ENCODE results near the gene ZFP69B. TPM values are rescaled to one million over a fixed set of nuclear protein-coding genes. Genes with fewer than 3 reads are reported as not detected.

The ZFP69B gene
- total RNA-seq, 1 donor from 2014 or later = 8.3 TPM

DNA sequence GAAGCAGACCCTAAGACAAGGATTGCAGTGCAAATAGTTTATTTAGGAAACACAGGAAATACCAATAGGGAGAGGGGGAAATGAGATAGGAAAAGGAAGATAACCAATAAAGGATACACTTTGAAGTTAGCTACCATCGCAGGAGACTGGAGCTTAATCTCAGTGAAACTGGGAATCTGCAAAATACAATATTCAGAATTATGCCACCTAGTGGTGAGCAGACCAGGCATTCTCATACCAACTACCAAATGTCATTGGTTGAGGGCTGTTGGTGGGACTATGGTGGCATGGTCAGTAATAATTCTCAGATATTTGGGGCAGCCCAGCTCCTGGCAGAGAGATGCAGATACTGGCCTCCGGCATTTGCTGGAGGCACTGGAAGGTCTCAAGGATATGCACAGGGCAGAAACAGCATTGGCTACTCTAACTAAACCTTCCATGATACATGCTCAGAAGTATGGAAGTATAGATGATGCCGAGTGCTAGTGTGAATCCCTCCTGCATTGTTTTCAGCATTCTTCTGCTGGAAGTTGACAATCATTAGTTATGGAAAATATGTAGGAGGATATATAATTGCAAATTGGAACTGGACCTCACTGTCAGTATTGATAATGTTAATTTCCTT lies 11.8 kb upstream of the ZFP69B start:
- no peak overlapping the region for H3K4me3 Mint-ChIP-seq
- TF ChIP-seq, protein P1, sequence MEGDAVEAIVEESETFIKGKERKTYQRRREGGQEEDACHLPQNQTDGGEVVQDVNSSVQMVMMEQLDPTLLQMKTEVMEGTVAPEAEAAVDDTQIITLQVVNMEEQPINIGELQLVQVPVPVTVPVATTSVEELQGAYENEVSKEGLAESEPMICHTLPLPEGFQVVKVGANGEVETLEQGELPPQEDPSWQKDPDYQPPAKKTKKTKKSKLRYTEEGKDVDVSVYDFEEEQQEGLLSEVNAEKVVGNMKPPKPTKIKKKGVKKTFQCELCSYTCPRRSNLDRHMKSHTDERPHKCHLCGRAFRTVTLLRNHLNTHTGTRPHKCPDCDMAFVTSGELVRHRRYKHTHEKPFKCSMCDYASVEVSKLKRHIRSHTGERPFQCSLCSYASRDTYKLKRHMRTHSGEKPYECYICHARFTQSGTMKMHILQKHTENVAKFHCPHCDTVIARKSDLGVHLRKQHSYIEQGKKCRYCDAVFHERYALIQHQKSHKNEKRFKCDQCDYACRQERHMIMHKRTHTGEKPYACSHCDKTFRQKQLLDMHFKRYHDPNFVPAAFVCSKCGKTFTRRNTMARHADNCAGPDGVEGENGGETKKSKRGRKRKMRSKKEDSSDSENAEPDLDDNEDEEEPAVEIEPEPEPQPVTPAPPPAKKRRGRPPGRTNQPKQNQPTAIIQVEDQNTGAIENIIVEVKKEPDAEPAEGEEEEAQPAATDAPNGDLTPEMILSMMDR (IDR thresholded peaks at IDR 0.05; ENCODE audit: unreplicated experiment) = peak; percentile 75
- H3K27me3 Mint-ChIP-seq (ENCODE audit: low read depth) = no peaks in the 10 kb centered on the region
- DNase-seq (ENCODE audit: low spot score in 2 of 2, unreplicated experiment in 2 of 2) = no peak
- no peaks in the 10 kb centered on the region for H3K4me1 Mint-ChIP-seq
- H3K27ac Mint-ChIP-seq = no peak overlapping the region
- no peaks in the 10 kb centered on the region for H3K9me3 Mint-ChIP-seq
- H3K36me3 Mint-ChIP-seq = no peaks in the 10 kb centered on the region

DNA sequence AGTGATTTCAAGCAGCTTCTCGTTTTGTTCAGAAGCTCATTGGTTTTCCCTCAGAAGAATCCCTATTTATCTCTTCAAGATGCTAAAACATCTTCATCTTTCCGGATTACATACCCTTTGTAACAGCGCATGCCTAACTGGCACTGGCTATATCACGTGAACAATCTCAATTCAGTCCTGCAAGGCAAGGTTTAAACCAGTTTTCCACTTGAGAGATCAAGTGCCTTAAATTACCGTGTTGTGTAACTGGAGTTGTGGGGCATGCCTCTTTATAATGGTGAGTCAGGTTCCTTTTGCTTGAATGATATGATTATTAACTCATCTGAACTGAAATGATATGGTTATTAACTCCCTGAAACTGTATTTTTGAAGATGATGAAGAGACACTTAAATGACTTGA lies 11.0 kb upstream of the ZFP69B start:
- H3K4me3 Mint-ChIP-seq = no peak overlapping the region
- H3K36me3 Mint-ChIP-seq = no peaks in the 10 kb centered on the region
- TF ChIP-seq, protein P1 (IDR thresholded peaks at IDR 0.05; ENCODE audit: unreplicated experiment) = no peak
- H3K27ac Mint-ChIP-seq = no peak overlapping the region
- H3K4me1 Mint-ChIP-seq = no peaks in the 10 kb centered on the region
- DNase-seq (ENCODE audit: low spot score in 2 of 2, unreplicated experiment in 2 of 2) = no peak
- H3K27me3 Mint-ChIP-seq (ENCODE audit: low read depth) = no peaks in the 10 kb centered on the region
- H3K9me3 Mint-ChIP-seq = no peaks in the 10 kb centered on the region

DNA sequence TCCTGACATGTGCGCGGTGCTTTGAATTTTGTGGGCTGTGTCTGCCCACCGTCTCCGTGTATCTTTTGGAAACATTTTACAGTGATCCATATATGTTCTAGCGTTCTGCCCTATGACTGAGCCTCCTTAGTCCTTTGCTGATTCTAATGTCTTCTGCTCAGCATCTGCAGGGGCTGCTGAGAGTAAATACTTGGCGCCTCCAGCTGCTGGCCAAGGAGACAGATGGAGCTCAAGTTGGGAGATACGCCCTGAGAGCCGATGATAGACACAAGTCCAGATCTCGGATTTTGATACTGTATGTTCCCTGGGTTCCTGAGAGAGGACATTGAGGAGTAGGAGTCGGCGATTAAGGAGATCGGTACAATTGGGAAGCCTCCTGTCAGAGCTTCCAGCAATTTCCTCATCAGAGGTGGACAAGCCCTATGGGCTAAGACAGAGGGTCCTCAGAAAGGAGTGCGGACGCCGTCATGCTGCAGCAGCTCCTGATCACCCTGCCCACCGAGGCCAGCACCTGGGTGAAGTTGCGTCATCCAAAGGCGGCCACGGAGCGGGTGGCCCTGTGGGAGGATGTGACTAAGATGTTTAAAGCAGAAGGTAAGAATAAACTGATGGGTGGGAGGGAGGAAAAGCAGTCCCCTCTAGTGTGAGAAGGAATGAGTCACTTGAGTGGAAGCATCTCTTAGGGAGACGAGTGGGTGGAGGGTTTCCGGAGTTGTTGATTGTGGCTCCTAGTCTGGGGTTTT lies 390 bp downstream of the ZFP69B start:
- TF ChIP-seq, protein P1 (IDR thresholded peaks at IDR 0.05; ENCODE audit: unreplicated experiment) = no peak
- peak overlapping the region; percentile 92 for H3K27ac Mint-ChIP-seq
- H3K4me3 Mint-ChIP-seq = peak overlapping the region; percentile 83
- peak in 1 of 2 experiments; percentile 39 for DNase-seq (ENCODE audit: low spot score in 2 of 2, unreplicated experiment in 2 of 2)
- peaks cover 14% of the 10 kb centered on the region for H3K4me1 Mint-ChIP-seq
- peaks cover 42% of the 10 kb centered on the region for H3K36me3 Mint-ChIP-seq
- peaks cover 38% of the 10 kb centered on the region for H3K9me3 Mint-ChIP-seq
- H3K27me3 Mint-ChIP-seq (ENCODE audit: low read depth) = no peaks in the 10 kb centered on the region

DNA sequence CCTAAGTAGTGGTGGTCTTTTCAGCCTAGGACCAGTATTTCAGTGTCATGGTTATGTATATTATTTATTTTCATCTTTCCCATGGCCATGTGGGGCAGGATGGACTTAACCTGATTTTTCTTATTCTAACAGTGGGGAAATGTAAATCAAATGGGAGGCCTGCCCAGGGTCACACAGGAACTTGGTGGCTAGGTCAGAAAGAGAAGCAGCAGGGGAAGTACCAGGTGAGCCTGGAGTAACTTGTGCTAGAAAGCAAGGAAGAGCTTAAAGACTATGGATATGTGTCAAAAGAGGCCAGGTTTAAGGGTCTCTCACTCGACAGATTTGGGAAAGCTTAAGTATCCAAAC lies 936 bp downstream of the ZFP69B start:
- H3K27me3 Mint-ChIP-seq (ENCODE audit: low read depth) = no peaks in the 10 kb centered on the region
- DNase-seq (ENCODE audit: low spot score in 2 of 2, unreplicated experiment in 2 of 2) = no peak
- peaks cover 48% of the 10 kb centered on the region for H3K36me3 Mint-ChIP-seq
- peaks cover 14% of the 10 kb centered on the region for H3K4me1 Mint-ChIP-seq
- H3K9me3 Mint-ChIP-seq = peaks cover 36% of the 10 kb centered on the region
- H3K27ac Mint-ChIP-seq = peak overlapping the region; percentile 92
- H3K4me3 Mint-ChIP-seq = peak overlapping the region; percentile 83
- TF ChIP-seq, protein P1 (IDR thresholded peaks at IDR 0.05; ENCODE audit: unreplicated experiment) = no peak

DNA sequence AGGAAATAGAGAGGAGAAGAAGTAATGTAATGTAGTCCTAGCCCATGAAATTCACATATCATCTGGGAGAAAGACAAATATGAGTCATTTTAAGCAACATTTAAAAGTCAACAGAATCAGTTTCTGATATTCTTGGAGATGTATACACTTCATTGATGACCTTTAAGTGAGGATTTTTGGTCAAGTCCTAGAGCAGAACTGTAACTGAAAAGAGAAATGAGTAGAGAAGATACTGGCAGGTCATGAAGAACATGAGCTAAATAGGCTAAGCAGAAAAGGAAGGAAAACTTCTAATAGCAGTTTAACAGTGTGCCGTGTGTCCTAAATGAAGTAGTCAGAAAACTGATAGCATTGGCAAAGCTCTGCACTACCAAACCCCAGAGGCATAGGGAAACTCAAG lies 4.6 kb downstream of the ZFP69B start:
- TF ChIP-seq, protein P1 (IDR thresholded peaks at IDR 0.05; ENCODE audit: unreplicated experiment) = no peak
- H3K4me1 Mint-ChIP-seq = peaks cover 10% of the 10 kb centered on the region
- no peaks in the 10 kb centered on the region for H3K27me3 Mint-ChIP-seq (ENCODE audit: low read depth)
- H3K27ac Mint-ChIP-seq = no peak overlapping the region
- H3K4me3 Mint-ChIP-seq = no peak overlapping the region
- DNase-seq (ENCODE audit: low spot score in 2 of 2, unreplicated experiment in 2 of 2) = no peak
- H3K9me3 Mint-ChIP-seq = peaks cover 67% of the 10 kb centered on the region
- H3K36me3 Mint-ChIP-seq = peaks cover 84% of the 10 kb centered on the region
